Measurements from ENCODE around the gene KCMF1.

KCMF1 gene

GRCh38 chr2:85022232-85022631 lies 51.3 kb downstream of the KCMF1 start:
- no peak for DNase-seq (ENCODE audit: low read depth)

- DNase-seq (ENCODE audit: low read depth), result no peak
Measured at GRCh38 chr2:85024372-85025047, 53.5 kb downstream of the KCMF1 start.

GRCh38 chr2:85032621-85033020 lies 61.7 kb downstream of the KCMF1 start:
- DNase-seq (ENCODE audit: low read depth), result peak; percentile 24

- DNase-seq (ENCODE audit: low read depth), result no peak
Measured at GRCh38 chr2:85033388-85033787, 62.4 kb downstream of the KCMF1 start.

GRCh38 chr2:85034158-85034557 lies 63.2 kb downstream of the KCMF1 start:
- DNase-seq (ENCODE audit: low read depth), result no peak

GRCh38 chr2:85037622-85038021 lies 66.7 kb downstream of the KCMF1 start:
- no peak for DNase-seq (ENCODE audit: low read depth)

- DNase-seq (ENCODE audit: low read depth), result no peak
Measured at GRCh38 chr2:85042330-85042729, 71.4 kb downstream of the KCMF1 start.

GRCh38 chr2:85048534-85048933 lies 77.6 kb downstream of the KCMF1 start:
- DNase-seq (ENCODE audit: low read depth), result no peak

- DNase-seq (ENCODE audit: low read depth), result no peak
Measured at GRCh38 chr2:85049236-85049635, 78.3 kb downstream of the KCMF1 start.

GRCh38 chr2:85053802-85054201 lies 82.8 kb downstream of the KCMF1 start:
- DNase-seq (ENCODE audit: low read depth), result peak; percentile 43

- no peak for DNase-seq (ENCODE audit: low read depth)
Measured at GRCh38 chr2:85057226-85057962, 86.4 kb downstream of the KCMF1 start.

GRCh38 chr2:85061896-85062295 lies 90.9 kb downstream of the KCMF1 start:
- no peak for DNase-seq (ENCODE audit: low read depth)

GRCh38 chr2:85062565-85062964 lies 91.6 kb downstream of the KCMF1 start:
- no peak for DNase-seq (ENCODE audit: low read depth)

- no peak for DNase-seq (ENCODE audit: low read depth)
Measured at GRCh38 chr2:85063981-85064599, 93.1 kb downstream of the KCMF1 start.

GRCh38 chr2:85064927-85065577 lies 94.1 kb downstream of the KCMF1 start:
- DNase-seq (ENCODE audit: low read depth), result no peak

- no peak for DNase-seq (ENCODE audit: low read depth)
Measured at GRCh38 chr2:85066006-85066740, 95.2 kb downstream of the KCMF1 start.

- DNase-seq (ENCODE audit: low read depth), result peak; percentile 69
Measured at GRCh38 chr2:85066874-85067351, 96.0 kb downstream of the KCMF1 start.

GRCh38 chr2:85071096-85071495 lies 100.1 kb downstream of the KCMF1 start:
- no peak for DNase-seq (ENCODE audit: low read depth)

GRCh38 chr2:85073033-85073432 lies 102.1 kb downstream of the KCMF1 start:
- no peak for DNase-seq (ENCODE audit: low read depth)

GRCh38 chr2:85076618-85077274 lies 105.8 kb downstream of the KCMF1 start:
- no peak for DNase-seq (ENCODE audit: low read depth)

- DNase-seq (ENCODE audit: low read depth), result no peak
Measured at GRCh38 chr2:85077859-85078419, 107.0 kb downstream of the KCMF1 start.

All from HS-27A (cell line).